ENCODE results near the gene GSS.

The GSS gene

DNA sequence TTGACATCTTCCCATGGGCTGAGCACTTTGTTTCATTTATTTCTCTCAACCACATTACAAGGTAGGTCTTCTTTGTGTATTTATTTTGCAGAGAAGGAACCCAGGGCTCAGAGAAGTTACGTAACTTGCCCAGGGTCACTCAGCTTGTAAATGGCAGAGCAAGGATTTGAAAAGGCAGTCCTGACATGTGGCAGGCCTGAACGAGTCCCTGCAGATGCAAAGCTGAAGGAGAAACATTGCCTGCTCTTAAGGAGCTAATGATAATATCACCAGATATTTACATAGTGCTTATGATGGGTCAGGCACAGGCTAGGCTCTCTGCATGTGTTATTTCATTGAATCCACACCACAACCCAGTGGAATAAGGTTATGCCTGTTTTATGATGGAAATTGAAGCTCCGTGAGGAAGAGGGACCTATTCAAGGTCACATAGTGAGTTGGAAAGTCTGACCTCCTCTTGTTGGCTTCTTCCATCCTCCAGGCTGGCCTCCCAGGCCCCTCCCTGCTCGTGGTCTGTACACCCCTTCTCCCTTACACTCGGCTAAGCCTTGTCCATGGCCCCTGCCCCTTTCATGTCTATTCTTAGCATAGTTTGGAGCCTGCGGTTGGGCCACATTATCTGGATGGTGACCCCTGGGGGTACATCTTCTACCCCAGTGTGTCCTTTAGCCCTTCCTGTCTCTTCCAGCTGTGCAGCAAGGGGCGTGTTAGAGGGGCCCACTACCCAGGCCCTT, 12.6 kb upstream of the GSS start:
- DNase-seq (ENCODE audit: low read depth), result peak; percentile 47
- no peak overlapping the region for H3K4me3 ChIP-seq (ENCODE audit: low read length)
- TF ChIP-seq, protein P1, sequence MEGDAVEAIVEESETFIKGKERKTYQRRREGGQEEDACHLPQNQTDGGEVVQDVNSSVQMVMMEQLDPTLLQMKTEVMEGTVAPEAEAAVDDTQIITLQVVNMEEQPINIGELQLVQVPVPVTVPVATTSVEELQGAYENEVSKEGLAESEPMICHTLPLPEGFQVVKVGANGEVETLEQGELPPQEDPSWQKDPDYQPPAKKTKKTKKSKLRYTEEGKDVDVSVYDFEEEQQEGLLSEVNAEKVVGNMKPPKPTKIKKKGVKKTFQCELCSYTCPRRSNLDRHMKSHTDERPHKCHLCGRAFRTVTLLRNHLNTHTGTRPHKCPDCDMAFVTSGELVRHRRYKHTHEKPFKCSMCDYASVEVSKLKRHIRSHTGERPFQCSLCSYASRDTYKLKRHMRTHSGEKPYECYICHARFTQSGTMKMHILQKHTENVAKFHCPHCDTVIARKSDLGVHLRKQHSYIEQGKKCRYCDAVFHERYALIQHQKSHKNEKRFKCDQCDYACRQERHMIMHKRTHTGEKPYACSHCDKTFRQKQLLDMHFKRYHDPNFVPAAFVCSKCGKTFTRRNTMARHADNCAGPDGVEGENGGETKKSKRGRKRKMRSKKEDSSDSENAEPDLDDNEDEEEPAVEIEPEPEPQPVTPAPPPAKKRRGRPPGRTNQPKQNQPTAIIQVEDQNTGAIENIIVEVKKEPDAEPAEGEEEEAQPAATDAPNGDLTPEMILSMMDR (IDR thresholded peaks at IDR 0.05; ENCODE audit: insufficient read depth, low read depth, low read length, missing control alignments), result no peak

DNA sequence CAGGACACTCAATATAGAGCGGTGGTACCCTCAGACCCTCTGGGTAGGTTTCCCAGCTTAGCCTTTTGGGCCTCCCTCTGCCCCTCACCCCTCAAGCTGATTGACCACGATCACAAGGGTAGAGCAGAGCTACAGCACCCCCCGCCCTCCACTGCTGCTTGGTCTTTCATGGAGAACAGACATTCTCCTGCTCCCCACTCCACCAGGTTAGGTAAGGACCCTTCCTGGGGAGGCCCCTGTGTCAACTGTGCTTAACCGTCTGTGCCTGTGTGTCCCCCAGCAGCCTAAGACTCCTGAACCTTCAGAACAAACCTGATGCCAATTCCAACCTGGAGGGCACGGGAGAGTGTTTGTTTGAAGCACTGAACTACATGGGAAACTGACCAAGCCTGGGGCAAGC, 11.8 kb upstream of the GSS start:
- TF ChIP-seq, protein P1 (IDR thresholded peaks at IDR 0.05; ENCODE audit: insufficient read depth, low read depth, low read length, missing control alignments), result no peak

GRCh38 chr20:34965051-34965450, 9.4 kb upstream of the GSS start:
- DNase-seq (ENCODE audit: low read depth), result no peak
- TF ChIP-seq, protein P1 (IDR thresholded peaks at IDR 0.05; ENCODE audit: insufficient read depth, low read depth, low read length, missing control alignments), result no peak

More for the DNA sequence above, 11.8 kb upstream of the GSS start:
- H3K4me3 ChIP-seq (ENCODE audit: low read length), result no peak overlapping the region
- DNase-seq (ENCODE audit: low read depth), result no peak

DNA sequence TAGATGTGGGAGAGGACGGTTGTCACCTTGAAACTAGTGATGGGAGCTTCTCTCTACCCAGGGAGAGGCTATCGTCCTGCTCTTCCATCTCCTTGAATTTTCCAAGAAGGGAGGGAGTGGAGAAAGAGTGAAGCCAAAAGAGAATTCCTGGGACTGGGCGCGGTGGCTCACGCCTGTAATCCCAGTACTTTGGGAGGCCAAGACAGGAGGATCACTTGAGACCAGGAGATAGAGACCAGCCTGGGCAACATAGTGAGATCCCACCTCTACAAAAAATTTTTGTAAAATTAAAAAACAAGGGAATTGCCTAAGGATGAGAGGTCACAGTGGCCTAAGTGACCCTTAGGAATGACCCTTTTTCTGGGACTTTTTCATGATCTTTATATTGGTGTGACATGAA, 8.9 kb upstream of the GSS start:
- H3K4me3 ChIP-seq (ENCODE audit: low read length), result no peak overlapping the region
- TF ChIP-seq, protein P1 (IDR thresholded peaks at IDR 0.05; ENCODE audit: insufficient read depth, low read depth, low read length, missing control alignments), result no peak
- DNase-seq (ENCODE audit: low read depth), result no peak

More at GRCh38 chr20:34965051-34965450, 9.4 kb upstream of the GSS start:
- H3K4me3 ChIP-seq (ENCODE audit: low read length), result no peak overlapping the region

GRCh38 chr20:34956751-34957472, 1.3 kb upstream of the GSS start:
- TF ChIP-seq, protein P1 (IDR thresholded peaks at IDR 0.05; ENCODE audit: insufficient read depth, low read depth, low read length, missing control alignments), result no peak
- no peak for DNase-seq (ENCODE audit: low read depth)
- no peak overlapping the region for H3K4me3 ChIP-seq (ENCODE audit: low read length)

DNA sequence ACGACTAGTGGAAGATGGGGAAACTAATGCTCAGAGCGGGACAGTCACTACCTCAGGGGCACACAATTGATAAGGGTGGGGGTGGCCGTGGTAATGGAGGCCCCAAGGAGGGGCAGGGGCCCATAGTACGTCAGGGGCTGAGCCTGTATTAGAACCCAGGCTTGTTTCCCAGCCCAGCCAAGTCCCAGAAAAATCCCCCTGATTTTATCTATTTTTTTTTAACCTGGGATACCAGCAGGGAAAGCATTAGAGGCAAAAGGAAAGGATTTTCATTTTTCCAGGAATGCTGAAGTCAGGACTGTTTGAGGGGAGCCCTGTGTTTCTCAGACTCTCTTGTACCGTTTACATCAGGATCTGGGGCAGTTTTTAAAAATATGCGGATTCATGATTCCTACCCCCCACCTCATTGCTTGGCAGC, 444 bp upstream of the GSS start:
- DNase-seq (ENCODE audit: low read depth), result no peak
- TF ChIP-seq, protein P1 (IDR thresholded peaks at IDR 0.05; ENCODE audit: insufficient read depth, low read depth, low read length, missing control alignments), result no peak
- peak overlapping the region; percentile 86 for H3K4me3 ChIP-seq (ENCODE audit: low read length)

Data from epithelial cell of esophagus (primary cell).